Thyroid gland (tissue), 4 donors: Measurements from ENCODE around the gene LCN6.

Source experiments
- POLR2A ChIP-seq, 2 donors: fragments of 450-650 bp; IDR thresholded peaks; one replicate each; pipeline ENCODE4 v1.6.1; 2017; ENCODE audit warnings: antibody characterized with exemption in 2 of 2, mild to moderate bottlenecking in 2 of 2, moderate library complexity in 1 of 2
- TF ChIP-seq, protein P1 (sequence below), 6 experiments: fragments of 200-600 bp in 3 of 6; fragments of 450-650 bp in 3 of 6; sonication (generic) in 3 of 6; IDR thresholded peaks; one replicate each; pipeline ENCODE4 v1.5.1; 2016 to 2019; ENCODE audit warnings: antibody characterized with exemption in 6 of 6, mild to moderate bottlenecking in 2 of 6, inconsistent platforms in 1 of 6, moderate library complexity in 1 of 6

DNA sequence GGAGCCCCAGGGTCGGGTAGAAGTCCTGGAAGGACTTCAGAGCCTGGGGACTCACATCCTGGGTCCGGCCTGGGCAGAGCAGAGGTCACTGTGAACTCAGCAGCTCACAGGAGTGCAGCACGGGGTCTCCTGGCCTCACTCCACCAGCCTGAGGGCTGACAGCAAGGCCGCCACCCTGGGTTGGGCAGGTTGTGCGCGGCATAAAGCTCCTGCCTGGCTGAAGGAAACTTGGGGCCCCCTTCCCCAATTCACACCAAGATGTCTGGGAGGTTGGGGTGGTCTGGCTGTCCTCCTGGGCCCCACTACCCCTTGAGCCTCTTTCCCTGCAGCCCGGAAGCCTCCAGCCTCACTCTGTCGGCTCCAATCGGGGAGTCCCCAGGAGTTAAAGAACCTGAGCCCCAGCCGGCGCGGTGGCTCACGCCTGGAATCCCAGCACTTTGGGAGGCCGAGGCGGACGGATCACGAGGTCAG is 13.9 kb upstream of the LCN6 start:
- TF ChIP-seq, protein P1, sequence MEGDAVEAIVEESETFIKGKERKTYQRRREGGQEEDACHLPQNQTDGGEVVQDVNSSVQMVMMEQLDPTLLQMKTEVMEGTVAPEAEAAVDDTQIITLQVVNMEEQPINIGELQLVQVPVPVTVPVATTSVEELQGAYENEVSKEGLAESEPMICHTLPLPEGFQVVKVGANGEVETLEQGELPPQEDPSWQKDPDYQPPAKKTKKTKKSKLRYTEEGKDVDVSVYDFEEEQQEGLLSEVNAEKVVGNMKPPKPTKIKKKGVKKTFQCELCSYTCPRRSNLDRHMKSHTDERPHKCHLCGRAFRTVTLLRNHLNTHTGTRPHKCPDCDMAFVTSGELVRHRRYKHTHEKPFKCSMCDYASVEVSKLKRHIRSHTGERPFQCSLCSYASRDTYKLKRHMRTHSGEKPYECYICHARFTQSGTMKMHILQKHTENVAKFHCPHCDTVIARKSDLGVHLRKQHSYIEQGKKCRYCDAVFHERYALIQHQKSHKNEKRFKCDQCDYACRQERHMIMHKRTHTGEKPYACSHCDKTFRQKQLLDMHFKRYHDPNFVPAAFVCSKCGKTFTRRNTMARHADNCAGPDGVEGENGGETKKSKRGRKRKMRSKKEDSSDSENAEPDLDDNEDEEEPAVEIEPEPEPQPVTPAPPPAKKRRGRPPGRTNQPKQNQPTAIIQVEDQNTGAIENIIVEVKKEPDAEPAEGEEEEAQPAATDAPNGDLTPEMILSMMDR (IDR thresholded peaks at IDR 0.05) = no peak
- TF ChIP-seq POLR2A (IDR thresholded peaks at IDR 0.05) = no peak
